A673 (cell line): ENCODE measurements around the gene RECQL5. TPM values are rescaled to one million over a fixed set of nuclear protein-coding genes. Genes with fewer than 3 reads are reported as not detected.

Experiments used
- BruUV-seq: library from RNA; stranded (reverse); fragments of 400-500 nt; replicated peaks from 2 replicates; lab custom pipeline; 2021; lab: Mats Ljungman, UMichigan
- CTCF ChIA-PET: fragments of 300-600 bp; sonication (Branson Sonifier 250); formaldehyde crosslinking; loops from one replicate; lab custom pipeline; 2022; ENCODE audit warnings: antibody characterized with exemption; lab: Charles Lee
- POLR2A ChIA-PET: fragments of 300-600 bp; sonication (Branson Sonifier 250); formaldehyde crosslinking; loops from one replicate; lab custom pipeline; 2022; ENCODE audit warnings: antibody characterized with exemption; ENCODE audit not compliant: low non-redundant PET; lab: Charles Lee
- DNase-seq: peaks from one replicate; pipeline ENCODE4 v3.0.0-alpha.2; 2015; ENCODE audit warnings: low spot score
- H3K27ac ChIP-seq: fragments of 200-600 bp; sonication (generic); 2 replicates; pipeline ENCODE4 v1.5.1; 2016; ENCODE audit warnings: mixed run types, low read depth, mild to moderate bottlenecking, mixed read lengths, antibody characterized with exemption, low read length; ENCODE audit not compliant: poor library complexity, severe bottlenecking
- H3K27me3 ChIP-seq: fragments of 200-600 bp; sonication (generic); replicated peaks from 2 replicates; pipeline ENCODE4 v1.6.1; 2017; ENCODE audit warnings: mixed run types, low read depth, mild to moderate bottlenecking, mixed read lengths, antibody characterized with exemption, low read length; ENCODE audit not compliant: insufficient read depth, poor library complexity
- H3K36me3 ChIP-seq: fragments of 200-600 bp; sonication (generic); 2 replicates; pipeline ENCODE4 v1.6.1; 2016; ENCODE audit warnings: mixed run types, mild to moderate bottlenecking, mixed read lengths, antibody characterized with exemption, low read length; ENCODE audit not compliant: insufficient read depth, poor library complexity, severe bottlenecking
- H3K4me1 ChIP-seq: fragments of 200-600 bp; sonication (generic); 2 replicates; pipeline ENCODE4 v1.6.1; 2017; ENCODE audit warnings: mixed run types, mild to moderate bottlenecking, mixed read lengths, antibody characterized with exemption, low read length; ENCODE audit not compliant: insufficient read depth, poor library complexity, severe bottlenecking
- H3K4me3 ChIP-seq: fragments of 200-600 bp; sonication (generic); 2 replicates; pipeline ENCODE4 v1.5.1; 2016; ENCODE audit warnings: low read depth, mixed run types, mild to moderate bottlenecking, mixed read lengths, low read length; ENCODE audit not compliant: poor library complexity, severe bottlenecking
- H3K9me3 ChIP-seq: fragments of 200-600 bp; sonication (generic); 2 replicates; pipeline ENCODE4 v1.6.1; 2016; ENCODE audit warnings: mixed run types, low read depth, mild to moderate bottlenecking, mixed read lengths, antibody characterized with exemption, low read length; ENCODE audit not compliant: poor library complexity, severe bottlenecking
- EZH2 ChIP-seq: fragments of 200-600 bp; sonication (generic); IDR thresholded peaks from 2 replicates; pipeline ENCODE4 v1.6.1; 2017; ENCODE audit warnings: borderline replicate concordance, low read depth, mild to moderate bottlenecking, mixed read lengths, antibody characterized with exemption, low read length; ENCODE audit not compliant: poor library complexity, severe bottlenecking
- intact Hi-C: fragments of 100-400 bp; cut with micrococcal nuclease; formaldehyde crosslinking; loops from one replicate; pipeline ENCODE4 v1.10.0; 2022; ENCODE audit not compliant: unreplicated experiment
- total RNA-seq: library from RNA; stranded (reverse); gene quantifications from 2 replicates; pipeline ENCODE4 v1.2.3, GENCODE V29; 2021
- TF ChIP-seq, protein P1 (sequence below): fragments of 300-800, 200-600 bp; sonication (generic); conservative IDR thresholded peaks from 2 replicates; pipeline ENCODE4 v1.5.1; 2017; ENCODE audit warnings: low read depth, mild to moderate bottlenecking, antibody characterized with exemption, low read length, moderate library complexity, mixed read lengths

The RECQL5 gene
- total RNA-seq, 1 experiment from 2014 or later = 30.6 TPM

DNA sequence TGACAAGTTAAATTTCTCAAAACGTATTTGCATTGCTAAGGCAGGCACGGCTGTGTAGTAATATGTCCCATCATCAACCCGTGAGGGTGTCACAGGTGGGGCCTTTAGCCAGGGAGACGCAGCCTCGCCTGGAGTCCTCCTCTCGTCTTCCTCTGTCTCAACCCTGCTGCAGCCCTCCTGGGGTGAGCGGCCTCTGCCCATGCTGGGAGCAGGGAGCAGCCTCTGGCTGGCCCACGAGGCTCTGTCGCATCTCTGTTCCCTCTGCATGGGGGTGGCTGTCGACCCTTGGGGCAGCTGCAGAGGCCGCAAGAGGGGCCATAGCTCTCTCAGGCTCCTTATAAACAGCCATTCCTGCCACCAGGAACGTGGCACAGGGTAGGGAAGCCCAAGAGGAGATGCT, 34.5 kb downstream of the RECQL5 start:
- CTCF ChIA-PET = interaction anchor here (0.5 to 2.9 kb wide), 13 partner anchors 8 to 342 kb away, joined by 3 to 95 read pairs (median 5); partner anchors contain the start of genes RECQL5 and SAP30BP
- BruUV-seq = no TSS peak

DNA sequence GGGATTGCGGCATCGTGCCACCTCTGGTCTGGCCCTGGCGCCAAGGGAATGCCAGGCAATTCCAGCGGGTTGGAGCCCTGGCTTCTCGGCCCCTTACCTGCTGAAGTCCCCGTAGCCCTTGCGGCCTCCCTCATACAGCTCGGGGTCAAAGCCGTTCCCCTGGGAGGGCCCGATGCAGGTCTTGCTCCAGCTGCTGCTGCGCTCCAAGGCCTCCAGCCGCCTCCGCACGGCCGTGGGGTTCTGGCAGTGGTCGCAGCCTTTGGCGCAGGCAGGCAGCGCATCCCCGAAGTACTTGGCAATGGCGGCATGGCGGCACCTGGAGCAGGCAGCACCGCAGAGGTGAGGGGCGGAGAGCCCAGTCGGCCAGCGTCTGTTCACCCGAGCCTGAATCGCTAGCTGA, 35.6 kb downstream of the RECQL5 start:
- TF ChIP-seq EZH2 = no peak
- TF ChIP-seq, protein P1, sequence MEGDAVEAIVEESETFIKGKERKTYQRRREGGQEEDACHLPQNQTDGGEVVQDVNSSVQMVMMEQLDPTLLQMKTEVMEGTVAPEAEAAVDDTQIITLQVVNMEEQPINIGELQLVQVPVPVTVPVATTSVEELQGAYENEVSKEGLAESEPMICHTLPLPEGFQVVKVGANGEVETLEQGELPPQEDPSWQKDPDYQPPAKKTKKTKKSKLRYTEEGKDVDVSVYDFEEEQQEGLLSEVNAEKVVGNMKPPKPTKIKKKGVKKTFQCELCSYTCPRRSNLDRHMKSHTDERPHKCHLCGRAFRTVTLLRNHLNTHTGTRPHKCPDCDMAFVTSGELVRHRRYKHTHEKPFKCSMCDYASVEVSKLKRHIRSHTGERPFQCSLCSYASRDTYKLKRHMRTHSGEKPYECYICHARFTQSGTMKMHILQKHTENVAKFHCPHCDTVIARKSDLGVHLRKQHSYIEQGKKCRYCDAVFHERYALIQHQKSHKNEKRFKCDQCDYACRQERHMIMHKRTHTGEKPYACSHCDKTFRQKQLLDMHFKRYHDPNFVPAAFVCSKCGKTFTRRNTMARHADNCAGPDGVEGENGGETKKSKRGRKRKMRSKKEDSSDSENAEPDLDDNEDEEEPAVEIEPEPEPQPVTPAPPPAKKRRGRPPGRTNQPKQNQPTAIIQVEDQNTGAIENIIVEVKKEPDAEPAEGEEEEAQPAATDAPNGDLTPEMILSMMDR = no peak
- Histone ChIP-seq H3K4me3 (no peak overlapping the region), H3K9me3 (no peaks in the 10 kb centered on the region), H3K27ac (no peak overlapping the region), H3K36me3 (no peaks in the 10 kb centered on the region), H3K27me3 (no peaks in the 10 kb centered on the region), H3K4me1 (peaks cover 14% of the 10 kb centered on the region)
- BruUV-seq = no TSS peak
- intact Hi-C loops = no loop called here
- ChIA-PET POLR2A (no interaction called here), CTCF (interaction anchor here (0.6 kb wide), 1 partner anchor 14 kb away, joined by 4 read pairs; no protein-coding TSS in a partner anchor)
- DNase-seq = no peak

More for the DNA sequence above, 34.5 kb downstream of the RECQL5 start:
- Histone ChIP-seq H3K36me3 (no peaks in the 10 kb centered on the region), H3K4me1 (peaks cover 14% of the 10 kb centered on the region), H3K4me3 (no peak overlapping the region), H3K9me3 (no peaks in the 10 kb centered on the region), H3K27ac (no peak overlapping the region), H3K27me3 (no peaks in the 10 kb centered on the region)
- intact Hi-C loops = no loop called here
- TF ChIP-seq, protein P1 = no peak
- TF ChIP-seq EZH2 = no peak
- no peak for DNase-seq
- POLR2A ChIA-PET = no interaction called here

DNA sequence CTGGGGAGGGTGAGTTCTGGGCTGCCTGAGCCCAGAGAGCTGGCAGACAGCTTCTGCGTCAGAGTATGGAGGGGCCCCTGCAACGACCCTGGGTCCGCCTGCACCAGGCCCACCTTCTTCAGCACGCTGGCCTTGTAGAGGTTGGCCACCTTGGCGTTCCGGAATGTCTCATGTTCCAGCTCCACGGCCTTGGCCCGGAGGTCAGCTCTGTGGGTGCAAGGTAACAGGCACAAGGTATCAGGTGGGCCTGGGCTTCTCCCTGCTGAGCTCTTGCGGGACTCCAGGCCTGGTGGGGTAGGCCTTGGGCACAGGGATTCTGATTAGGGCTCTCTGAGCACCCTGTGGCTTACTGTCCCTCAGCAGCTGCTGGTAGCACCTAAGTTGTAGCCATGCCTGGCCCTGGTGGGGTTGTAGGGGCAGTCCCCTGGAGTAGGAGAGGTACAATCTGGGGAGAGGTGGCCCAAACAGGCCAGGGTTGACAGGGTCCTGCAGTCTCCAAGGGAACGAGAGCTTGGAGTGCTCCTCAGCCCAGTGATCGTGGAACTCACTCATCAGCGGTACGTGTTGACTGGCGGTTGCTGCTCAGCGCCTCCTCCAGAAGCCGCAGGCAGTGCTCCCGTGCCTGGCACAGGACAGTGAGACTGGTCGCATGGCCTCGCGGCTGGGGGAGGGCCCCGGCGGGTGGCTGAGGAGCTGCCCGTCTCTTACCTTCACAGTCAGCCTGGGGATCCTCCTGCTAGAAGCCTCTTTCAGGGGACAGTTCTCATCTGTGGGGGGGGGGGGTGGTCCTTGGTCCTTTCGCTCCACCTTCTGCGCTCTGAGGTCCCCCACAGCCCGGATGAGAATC, 36.7 kb downstream of the RECQL5 start:
- DNase-seq = no peak
- no peaks in the 10 kb centered on the region for H3K36me3 ChIP-seq
- TF ChIP-seq, protein P1 = no peak
- TF ChIP-seq EZH2 = no peak
- peaks cover 14% of the 10 kb centered on the region for H3K4me1 ChIP-seq
- H3K9me3 ChIP-seq = no peaks in the 10 kb centered on the region
- no peaks in the 10 kb centered on the region for H3K27me3 ChIP-seq
- intact Hi-C loops = no loop called here
- H3K4me3 ChIP-seq = no peak overlapping the region
- no peak overlapping the region for H3K27ac ChIP-seq
- CTCF ChIA-PET = interaction anchor here (0.6 kb wide), 1 partner anchor 79 kb away, joined by 3 read pairs; no protein-coding TSS in a partner anchor
- BruUV-seq = no TSS peak
- POLR2A ChIA-PET = no interaction called here
